ENCODE results near the gene ARHGAP6. TPM values are rescaled to one million over a fixed set of nuclear protein-coding genes. Genes with fewer than 3 reads are reported as not detected.

The ARHGAP6 gene
- total and polyA plus RNA-seq, 2 of the 4 experiments (the other 2 are of a cell fraction), result 1.4 to 1.8 TPM

DNA sequence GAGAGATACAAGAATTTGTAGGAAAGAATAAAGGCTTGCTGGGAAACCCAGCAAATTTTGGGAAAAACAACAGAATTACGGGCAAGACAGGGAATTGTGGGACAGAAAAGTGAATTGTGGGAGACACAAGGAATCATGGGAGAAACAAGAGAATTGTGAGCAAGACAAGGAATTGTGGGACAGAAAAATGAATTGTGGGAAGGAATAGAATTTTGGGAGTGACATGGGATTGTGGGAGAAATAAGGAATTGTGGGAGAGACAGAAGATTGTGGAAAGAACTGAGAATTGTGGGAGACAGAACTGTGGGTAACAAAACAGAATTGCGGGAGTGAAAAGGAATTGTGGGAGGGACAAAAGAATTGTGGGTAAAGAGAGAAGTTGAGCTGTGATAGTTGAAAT, 555.8 kb downstream of the ARHGAP6 start:
- POLR2A ChIA-PET (ENCODE audit: unreplicated experiment), result no interaction called here
- Histone ChIP-seq H3K9me3 (ENCODE audit: control insufficient read depth, insufficient read depth, low read length) (no peaks in the 10 kb centered on the region), H2AFZ (replicated peaks; ENCODE audit: low read length, poor library complexity) (peak overlapping the region; percentile 19), H2BK15ac (ENCODE audit: low read depth, low read length) (no peak overlapping the region), H3K4me2 (ENCODE audit: low read depth, low read length) (no peak overlapping the region), H4K8ac (ENCODE audit: low read depth in 2 of 2, low read length in 2 of 2) (no peak overlapping the region; a peak in 1 of 4 replicates), H3K27ac (ENCODE audit: insufficient read depth, low read length) (no peak overlapping the region), H3K4me1 (ENCODE audit: control insufficient read depth, insufficient read depth, low read length) (peaks cover 1% of the 10 kb centered on the region; the same call in 1 of the 2 replicates), H3K9me1 (ENCODE audit: insufficient read depth, low read length) (no peaks in the 10 kb centered on the region), H4K5ac (ENCODE audit: low read depth, low read length) (no peak overlapping the region), H2AK5ac (ENCODE audit: low read depth, low read length) (no peak overlapping the region), H3K56ac (ENCODE audit: extremely low read depth, insufficient read depth, low read length) (no peak overlapping the region), H4K91ac (ENCODE audit: insufficient read depth, low read depth, low read length) (no peak overlapping the region), H3K23ac (ENCODE audit: low read depth, low read length) (no peak overlapping the region), H3K14ac (replicated peaks; ENCODE audit: low read depth, low read length) (no peak overlapping the region), H3K36me3 (ENCODE audit: control insufficient read depth, insufficient read depth, low read length) (peaks cover 10% of the 10 kb centered on the region), H3K4ac (ENCODE audit: low read depth, low read length) (no peak overlapping the region), H3K79me1 (ENCODE audit: low read depth in 1 of 2, low read length in 2 of 2) (peaks cover 13 to 26% of the 10 kb centered on the region in 2 experiments; a peak in 3 of 4 replicates), H2AK9ac (replicated peaks; ENCODE audit: low read depth, low read length, poor library complexity) (no peak overlapping the region), H2BK120ac (ENCODE audit: low read depth, low read length) (no peak overlapping the region), H3K18ac (ENCODE audit: low read depth, low read length) (no peak overlapping the region), H3K9ac (ENCODE audit: low read depth, low read length) (no peak overlapping the region), H3K27me3 (ENCODE audit: control insufficient read depth, insufficient read depth, low read length) (no peaks in the 10 kb centered on the region), H3K4me3 (ENCODE audit: insufficient read depth, low read depth, low read length) (no peak overlapping the region), H2BK20ac (ENCODE audit: low read depth, low read length) (no peak overlapping the region), H2BK5ac (ENCODE audit: low read depth, low read length, poor library complexity, severe bottlenecking) (no peak overlapping the region), H4K20me1 (ENCODE audit: insufficient read depth, low read length) (no peaks in the 10 kb centered on the region)
- no peak for DNase-seq
- intact Hi-C loops (cut with micrococcal nuclease), result no loop called here
- CTCF ChIA-PET, result no interaction called here
- no peak for TF ChIP-seq MAZ (IDR thresholded peaks at IDR 0.05; ENCODE audit: borderline replicate concordance, low read depth, low read length)
- no peak for TF ChIP-seq MAFK (IDR thresholded peaks at IDR 0.05; ENCODE audit: low read depth, low read length)
- TF ChIP-seq CEBPB (IDR thresholded peaks at IDR 0.05; ENCODE audit: low read depth, low read length), result no peak
- WGBS, 2 experiments (ENCODE audit: extremely low coverage in 2 of 2, insufficient read length in 1 of 2), result 40 to 100% methylated on average over 1 of the region's 2 CpGs
- ATAC-seq (ENCODE audit: low read depth), result no peak
- in situ Hi-C loops (cut with MboI; ENCODE audit: low sequenced_read_pairs), result no loop called here
- BruUV-seq (replicated peaks), result no TSS peak
- dilution Hi-C loops (cut with HindIII; ENCODE audit: low sequenced_read_pairs, unreplicated experiment), result no loop called here
